ENCODE data around the gene CAPN5.

DNA sequence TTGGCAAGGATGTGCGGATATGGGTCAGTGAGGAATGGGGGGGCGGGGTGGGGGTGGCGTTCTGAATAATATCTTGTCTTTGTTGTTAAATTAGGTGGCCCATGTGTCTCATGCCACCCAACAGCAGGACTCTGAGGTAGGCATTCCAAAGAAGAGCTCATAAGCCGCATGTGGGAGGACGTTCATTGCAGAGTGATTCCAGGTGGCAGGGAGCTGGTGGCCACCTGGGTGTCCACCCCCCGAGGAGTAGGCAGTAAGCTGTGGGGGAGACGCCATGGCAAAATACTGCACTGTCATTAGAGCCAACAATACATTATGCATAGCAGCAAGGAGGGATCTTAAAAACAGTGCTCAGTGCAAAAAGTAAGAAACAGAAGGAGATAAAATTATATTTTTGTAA lies 14.3 kb upstream of the CAPN5 start:
- TF ChIP-seq, protein P1, sequence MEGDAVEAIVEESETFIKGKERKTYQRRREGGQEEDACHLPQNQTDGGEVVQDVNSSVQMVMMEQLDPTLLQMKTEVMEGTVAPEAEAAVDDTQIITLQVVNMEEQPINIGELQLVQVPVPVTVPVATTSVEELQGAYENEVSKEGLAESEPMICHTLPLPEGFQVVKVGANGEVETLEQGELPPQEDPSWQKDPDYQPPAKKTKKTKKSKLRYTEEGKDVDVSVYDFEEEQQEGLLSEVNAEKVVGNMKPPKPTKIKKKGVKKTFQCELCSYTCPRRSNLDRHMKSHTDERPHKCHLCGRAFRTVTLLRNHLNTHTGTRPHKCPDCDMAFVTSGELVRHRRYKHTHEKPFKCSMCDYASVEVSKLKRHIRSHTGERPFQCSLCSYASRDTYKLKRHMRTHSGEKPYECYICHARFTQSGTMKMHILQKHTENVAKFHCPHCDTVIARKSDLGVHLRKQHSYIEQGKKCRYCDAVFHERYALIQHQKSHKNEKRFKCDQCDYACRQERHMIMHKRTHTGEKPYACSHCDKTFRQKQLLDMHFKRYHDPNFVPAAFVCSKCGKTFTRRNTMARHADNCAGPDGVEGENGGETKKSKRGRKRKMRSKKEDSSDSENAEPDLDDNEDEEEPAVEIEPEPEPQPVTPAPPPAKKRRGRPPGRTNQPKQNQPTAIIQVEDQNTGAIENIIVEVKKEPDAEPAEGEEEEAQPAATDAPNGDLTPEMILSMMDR (IDR thresholded peaks at IDR 0.05), result no peak
- no peak for TF ChIP-seq POLR2A (IDR thresholded peaks at IDR 0.05)
